Measurements from ENCODE around the gene TRIM24. TPM values are rescaled to one million over a fixed set of nuclear protein-coding genes. Genes with fewer than 3 reads are reported as not detected.

Gene TRIM24
- total RNA-seq, 5 donors from 2014 or later (not counting 1 experiment from before 2014, with no cell fraction given) = 16.0 to 18.9 (median 17.1) TPM

- no CpG with 5 or more reads among the region's 5 CpGs for WGBS (ENCODE audit: insufficient coverage)
- Histone ChIP-seq H3K9me3 (no peaks in the 10 kb centered on the region), H3K4me3 (ENCODE audit: control insufficient read depth in 1 of 2, extremely low read depth in 1 of 2, low read length in 1 of 2) (no peak overlapping the region), H3K27ac (ENCODE audit: low read length) (no peak overlapping the region), H3K27me3 (replicated peaks in 1 of 2; ENCODE audit: control insufficient read depth in 2 of 2, extremely low read depth in 1 of 2, insufficient read depth in 2 of 2, low read length in 1 of 2) (no peaks in the 10 kb centered on the region), H3K4me1 (ENCODE audit: control insufficient read depth in 1 of 2, extremely low read depth in 1 of 2, insufficient read depth in 2 of 2, low read length in 2 of 2) (no peaks in the 10 kb centered on the region), H3K36me3 (ENCODE audit: control insufficient read depth in 2 of 2, extremely low read depth in 1 of 2, insufficient read depth in 1 of 2, low read length in 1 of 2) (peaks cover 0 to 27% of the 10 kb centered on the region in 2 donors)
- DNase-seq (no peak), ATAC-seq (replicated peaks in 1 of 4) (no peak)
- POLR2A ChIA-PET = no interaction called here
- peaks cover 64% of the 10 kb centered on the region for H3K36me3 Mint-ChIP-seq
- H3K9me3 Mint-ChIP-seq = no peaks in the 10 kb centered on the region
- CTCF ChIA-PET = no interaction called here
- no peaks in the 10 kb centered on the region for H3K4me1 Mint-ChIP-seq
- H3K4me3 Mint-ChIP-seq = no peak overlapping the region
- H3K27me3 Mint-ChIP-seq = no peaks in the 10 kb centered on the region
- H3K27ac Mint-ChIP-seq = no peak overlapping the region
Measured at GRCh38 chr7:138585283-138585993, 125.4 kb downstream of the TRIM24 start.

DNA sequence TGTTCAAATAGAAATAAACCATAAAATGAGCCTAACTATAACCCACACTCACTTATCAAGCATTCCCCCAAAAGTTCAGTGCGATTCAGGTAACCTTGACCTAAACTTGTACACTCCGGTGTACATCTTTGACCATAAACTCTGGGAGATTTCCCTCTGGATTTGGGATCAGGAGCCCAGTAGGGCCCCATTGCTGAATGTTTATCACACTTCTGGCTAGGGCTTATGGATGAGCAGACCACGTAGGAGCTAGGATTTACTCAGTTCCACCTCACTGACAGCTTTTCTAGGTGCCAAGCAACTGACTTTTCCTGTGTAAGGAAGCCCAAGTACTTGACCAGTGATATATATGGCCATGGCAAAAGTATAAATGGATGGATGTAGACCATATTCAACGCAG is 127.4 kb downstream of the TRIM24 start:
- H3K27ac ChIP-seq (ENCODE audit: low read length) = no peak overlapping the region
- no peaks in the 10 kb centered on the region for H3K9me3 ChIP-seq
- ATAC-seq (replicated peaks in 1 of 4) (no peak), DNase-seq (no peak)
- ChIA-PET POLR2A (no interaction called here), CTCF (no interaction called here)
- peaks cover 50% of the 10 kb centered on the region for H3K36me3 Mint-ChIP-seq
- H3K27me3 ChIP-seq (replicated peaks in 1 of 2; ENCODE audit: control insufficient read depth in 2 of 2, extremely low read depth in 1 of 2, insufficient read depth in 2 of 2, low read length in 1 of 2) = no peaks in the 10 kb centered on the region
- no peaks in the 10 kb centered on the region for H3K27me3 Mint-ChIP-seq
- no peak overlapping the region for H3K27ac Mint-ChIP-seq
- H3K4me1 ChIP-seq (ENCODE audit: control insufficient read depth in 1 of 2, extremely low read depth in 1 of 2, insufficient read depth in 2 of 2, low read length in 2 of 2) = no peaks in the 10 kb centered on the region
- H3K4me1 Mint-ChIP-seq = no peaks in the 10 kb centered on the region
- WGBS (ENCODE audit: insufficient coverage) = 96% methylated on average over 4 of the region's 4 CpGs
- H3K9me3 Mint-ChIP-seq = no peaks in the 10 kb centered on the region
- H3K4me3 Mint-ChIP-seq = no peak overlapping the region
- H3K36me3 ChIP-seq (ENCODE audit: control insufficient read depth in 2 of 2, extremely low read depth in 1 of 2, insufficient read depth in 1 of 2, low read length in 1 of 2) = peaks cover 0 to 19% of the 10 kb centered on the region in 2 donors
- H3K4me3 ChIP-seq (ENCODE audit: control insufficient read depth in 1 of 2, extremely low read depth in 1 of 2, low read length in 1 of 2) = no peak overlapping the region

- ATAC-seq (replicated peaks in 1 of 4) = no peak
- Histone ChIP-seq H3K36me3 (ENCODE audit: control insufficient read depth in 2 of 2, extremely low read depth in 1 of 2, insufficient read depth in 1 of 2, low read length in 1 of 2) (peaks cover 0 to 16% of the 10 kb centered on the region in 2 donors), H3K27me3 (replicated peaks in 1 of 2; ENCODE audit: control insufficient read depth in 2 of 2, extremely low read depth in 1 of 2, insufficient read depth in 2 of 2, low read length in 1 of 2) (no peaks in the 10 kb centered on the region), H3K27ac (ENCODE audit: low read length) (no peak overlapping the region), H3K9me3 (no peaks in the 10 kb centered on the region), H3K4me3 (ENCODE audit: control insufficient read depth in 1 of 2, extremely low read depth in 1 of 2, low read length in 1 of 2) (no peak overlapping the region), H3K4me1 (ENCODE audit: control insufficient read depth in 1 of 2, extremely low read depth in 1 of 2, insufficient read depth in 2 of 2, low read length in 2 of 2) (no peaks in the 10 kb centered on the region)
- Mint-ChIP-seq H3K4me1 (no peaks in the 10 kb centered on the region), H3K9me3 (no peaks in the 10 kb centered on the region), H3K4me3 (no peak overlapping the region), H3K36me3 (peaks cover 38% of the 10 kb centered on the region), H3K27me3 (no peaks in the 10 kb centered on the region), H3K27ac (no peak overlapping the region)
- no peak for DNase-seq
- ChIA-PET POLR2A (no interaction called here), CTCF (no interaction called here)
- WGBS (ENCODE audit: insufficient coverage) = no CpG with 5 or more reads among the region's 2 CpGs
Measured at GRCh38 chr7:138588986-138589385, 128.9 kb downstream of the TRIM24 start.

DNA sequence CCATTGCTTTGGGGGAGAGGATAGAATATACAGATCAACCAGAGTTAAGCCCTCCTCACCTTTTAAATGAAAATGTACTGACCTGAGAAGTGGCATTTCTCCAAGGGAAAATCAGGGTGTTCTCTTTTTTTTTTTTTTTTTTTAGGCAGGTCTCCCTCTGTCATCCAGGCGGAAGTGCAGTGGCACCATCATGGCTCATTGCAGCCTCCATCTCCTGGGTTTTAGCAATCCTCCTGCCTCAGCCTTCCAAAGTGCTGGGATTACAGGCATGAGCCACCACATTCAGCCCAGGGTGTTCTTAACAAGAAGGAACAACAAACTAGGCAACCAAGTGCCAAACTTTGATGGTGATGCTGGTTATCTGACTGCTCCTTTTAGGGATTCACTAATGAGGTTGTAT is 130.1 kb downstream of the TRIM24 start:
- Mint-ChIP-seq H3K27ac (no peak overlapping the region), H3K4me1 (no peaks in the 10 kb centered on the region), H3K27me3 (no peaks in the 10 kb centered on the region), H3K9me3 (no peaks in the 10 kb centered on the region), H3K36me3 (peaks cover 27% of the 10 kb centered on the region), H3K4me3 (no peak overlapping the region)
- DNase-seq (no peak), ATAC-seq (replicated peaks in 1 of 4) (no peak)
- no peaks in the 10 kb centered on the region for H3K27me3 ChIP-seq (replicated peaks in 1 of 2; ENCODE audit: control insufficient read depth in 2 of 2, extremely low read depth in 1 of 2, insufficient read depth in 2 of 2, low read length in 1 of 2)
- ChIA-PET CTCF (no interaction called here), POLR2A (no interaction called here)
- no peaks in the 10 kb centered on the region for H3K9me3 ChIP-seq
- H3K4me3 ChIP-seq (ENCODE audit: control insufficient read depth in 1 of 2, extremely low read depth in 1 of 2, low read length in 1 of 2) = no peak overlapping the region
- H3K4me1 ChIP-seq (ENCODE audit: control insufficient read depth in 1 of 2, extremely low read depth in 1 of 2, insufficient read depth in 2 of 2, low read length in 2 of 2) = no peaks in the 10 kb centered on the region
- no peak overlapping the region for H3K27ac ChIP-seq (ENCODE audit: low read length)
- H3K36me3 ChIP-seq (ENCODE audit: control insufficient read depth in 2 of 2, extremely low read depth in 1 of 2, insufficient read depth in 1 of 2, low read length in 1 of 2) = peaks cover 0 to 9% of the 10 kb centered on the region in 2 donors
- 100% methylated on average over 1 of the region's 1 CpG for WGBS (ENCODE audit: insufficient coverage)

DNA sequence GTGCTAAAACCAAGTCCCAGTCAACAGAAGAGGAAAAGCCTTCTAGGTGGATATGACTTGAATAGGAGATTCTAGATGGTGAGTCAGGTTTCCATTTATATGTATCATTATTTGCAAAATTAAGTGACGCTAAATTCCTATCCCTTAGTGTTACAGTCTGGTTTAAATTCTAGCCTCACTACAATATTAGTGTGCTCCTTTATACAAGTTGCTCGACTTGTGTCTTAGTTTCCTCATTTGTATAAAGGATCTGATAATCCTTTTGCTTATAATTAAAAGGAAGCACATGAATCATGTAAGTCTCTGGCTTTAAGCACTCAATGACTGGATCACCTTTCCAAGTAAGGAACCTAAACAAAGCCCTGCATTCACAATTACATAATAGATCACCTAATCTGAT is 135.4 kb downstream of the TRIM24 start:
- H3K27ac Mint-ChIP-seq = no peak overlapping the region

GRCh38 chr7:138602451-138602850 is 142.4 kb downstream of the TRIM24 start:
- Mint-ChIP-seq H3K4me1 (peaks cover 4 to 6% (median 4%) of the 10 kb centered on the region in 3 donors), H3K27me3 (no peaks in the 10 kb centered on the region), H3K36me3 (no peaks in the 10 kb centered on the region), H3K27ac (no peak overlapping the region), H3K9me3 (no peaks in the 10 kb centered on the region), H3K4me3 (no peak overlapping the region)
- Histone ChIP-seq H3K4me1 (ENCODE audit: control insufficient read depth in 1 of 2, extremely low read depth in 1 of 2, insufficient read depth in 2 of 2, low read length in 2 of 2) (no peaks in the 10 kb centered on the region), H3K9me3 (no peaks in the 10 kb centered on the region), H3K27ac (ENCODE audit: low read length) (no peak overlapping the region), H3K27me3 (replicated peaks in 1 of 2; ENCODE audit: control insufficient read depth in 2 of 2, extremely low read depth in 1 of 2, insufficient read depth in 2 of 2, low read length in 1 of 2) (no peaks in the 10 kb centered on the region), H3K4me3 (ENCODE audit: control insufficient read depth in 1 of 2, extremely low read depth in 1 of 2, low read length in 1 of 2) (no peak overlapping the region), H3K36me3 (ENCODE audit: control insufficient read depth in 2 of 2, extremely low read depth in 1 of 2, insufficient read depth in 1 of 2, low read length in 1 of 2) (no peaks in the 10 kb centered on the region)
- no CpG with 5 or more reads among the region's 1 CpG for WGBS (ENCODE audit: insufficient coverage)
- POLR2A ChIA-PET = no interaction called here
- CTCF ChIA-PET = no interaction called here
- DNase-seq = no peak
- no peak for ATAC-seq (replicated peaks in 1 of 4)

More for the DNA sequence above, 135.4 kb downstream of the TRIM24 start:
- ATAC-seq (replicated peaks in 1 of 4) = no peak
- Histone ChIP-seq H3K9me3 (no peaks in the 10 kb centered on the region), H3K27ac (ENCODE audit: low read length) (no peak overlapping the region), H3K27me3 (replicated peaks in 1 of 2; ENCODE audit: control insufficient read depth in 2 of 2, extremely low read depth in 1 of 2, insufficient read depth in 2 of 2, low read length in 1 of 2) (no peaks in the 10 kb centered on the region), H3K4me1 (ENCODE audit: control insufficient read depth in 1 of 2, extremely low read depth in 1 of 2, insufficient read depth in 2 of 2, low read length in 2 of 2) (no peaks in the 10 kb centered on the region), H3K4me3 (ENCODE audit: control insufficient read depth in 1 of 2, extremely low read depth in 1 of 2, low read length in 1 of 2) (no peak overlapping the region), H3K36me3 (ENCODE audit: control insufficient read depth in 2 of 2, extremely low read depth in 1 of 2, insufficient read depth in 1 of 2, low read length in 1 of 2) (no peaks in the 10 kb centered on the region)
- no CpG with 5 or more reads among the region's 2 CpGs for WGBS (ENCODE audit: insufficient coverage)
- CTCF ChIA-PET = no interaction called here
- POLR2A ChIA-PET = no interaction called here
- H3K4me1 Mint-ChIP-seq = no peaks in the 10 kb centered on the region
- no peaks in the 10 kb centered on the region for H3K27me3 Mint-ChIP-seq
- no peaks in the 10 kb centered on the region for H3K36me3 Mint-ChIP-seq
- H3K9me3 Mint-ChIP-seq = no peaks in the 10 kb centered on the region
- DNase-seq = no peak
- H3K4me3 Mint-ChIP-seq = no peak overlapping the region
